Measurements from ENCODE around the gene LILRB5.

- TF ChIP-seq, protein P1, sequence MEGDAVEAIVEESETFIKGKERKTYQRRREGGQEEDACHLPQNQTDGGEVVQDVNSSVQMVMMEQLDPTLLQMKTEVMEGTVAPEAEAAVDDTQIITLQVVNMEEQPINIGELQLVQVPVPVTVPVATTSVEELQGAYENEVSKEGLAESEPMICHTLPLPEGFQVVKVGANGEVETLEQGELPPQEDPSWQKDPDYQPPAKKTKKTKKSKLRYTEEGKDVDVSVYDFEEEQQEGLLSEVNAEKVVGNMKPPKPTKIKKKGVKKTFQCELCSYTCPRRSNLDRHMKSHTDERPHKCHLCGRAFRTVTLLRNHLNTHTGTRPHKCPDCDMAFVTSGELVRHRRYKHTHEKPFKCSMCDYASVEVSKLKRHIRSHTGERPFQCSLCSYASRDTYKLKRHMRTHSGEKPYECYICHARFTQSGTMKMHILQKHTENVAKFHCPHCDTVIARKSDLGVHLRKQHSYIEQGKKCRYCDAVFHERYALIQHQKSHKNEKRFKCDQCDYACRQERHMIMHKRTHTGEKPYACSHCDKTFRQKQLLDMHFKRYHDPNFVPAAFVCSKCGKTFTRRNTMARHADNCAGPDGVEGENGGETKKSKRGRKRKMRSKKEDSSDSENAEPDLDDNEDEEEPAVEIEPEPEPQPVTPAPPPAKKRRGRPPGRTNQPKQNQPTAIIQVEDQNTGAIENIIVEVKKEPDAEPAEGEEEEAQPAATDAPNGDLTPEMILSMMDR (IDR thresholded peaks at IDR 0.05): no peak
- TF ChIP-seq, protein P2, sequence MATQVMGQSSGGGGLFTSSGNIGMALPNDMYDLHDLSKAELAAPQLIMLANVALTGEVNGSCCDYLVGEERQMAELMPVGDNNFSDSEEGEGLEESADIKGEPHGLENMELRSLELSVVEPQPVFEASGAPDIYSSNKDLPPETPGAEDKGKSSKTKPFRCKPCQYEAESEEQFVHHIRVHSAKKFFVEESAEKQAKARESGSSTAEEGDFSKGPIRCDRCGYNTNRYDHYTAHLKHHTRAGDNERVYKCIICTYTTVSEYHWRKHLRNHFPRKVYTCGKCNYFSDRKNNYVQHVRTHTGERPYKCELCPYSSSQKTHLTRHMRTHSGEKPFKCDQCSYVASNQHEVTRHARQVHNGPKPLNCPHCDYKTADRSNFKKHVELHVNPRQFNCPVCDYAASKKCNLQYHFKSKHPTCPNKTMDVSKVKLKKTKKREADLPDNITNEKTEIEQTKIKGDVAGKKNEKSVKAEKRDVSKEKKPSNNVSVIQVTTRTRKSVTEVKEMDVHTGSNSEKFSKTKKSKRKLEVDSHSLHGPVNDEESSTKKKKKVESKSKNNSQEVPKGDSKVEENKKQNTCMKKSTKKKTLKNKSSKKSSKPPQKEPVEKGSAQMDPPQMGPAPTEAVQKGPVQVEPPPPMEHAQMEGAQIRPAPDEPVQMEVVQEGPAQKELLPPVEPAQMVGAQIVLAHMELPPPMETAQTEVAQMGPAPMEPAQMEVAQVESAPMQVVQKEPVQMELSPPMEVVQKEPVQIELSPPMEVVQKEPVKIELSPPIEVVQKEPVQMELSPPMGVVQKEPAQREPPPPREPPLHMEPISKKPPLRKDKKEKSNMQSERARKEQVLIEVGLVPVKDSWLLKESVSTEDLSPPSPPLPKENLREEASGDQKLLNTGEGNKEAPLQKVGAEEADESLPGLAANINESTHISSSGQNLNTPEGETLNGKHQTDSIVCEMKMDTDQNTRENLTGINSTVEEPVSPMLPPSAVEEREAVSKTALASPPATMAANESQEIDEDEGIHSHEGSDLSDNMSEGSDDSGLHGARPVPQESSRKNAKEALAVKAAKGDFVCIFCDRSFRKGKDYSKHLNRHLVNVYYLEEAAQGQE (IDR thresholded peaks at IDR 0.05; ENCODE audit: insufficient read depth in 1 of 2, low read depth in 2 of 2, low read length in 1 of 2): no peak
These were observed 52.2 kb downstream of the LILRB5 start for GRCh38 chr19:54204767-54205468.
